ENCODE measurements around the gene TRIP13.
"Not testable (repeated sequence)": the region's sequence is repeated elsewhere in the genome, so short reads cannot be mapped to it uniquely, and the experiment has no call there.

Gene TRIP13

DNA sequence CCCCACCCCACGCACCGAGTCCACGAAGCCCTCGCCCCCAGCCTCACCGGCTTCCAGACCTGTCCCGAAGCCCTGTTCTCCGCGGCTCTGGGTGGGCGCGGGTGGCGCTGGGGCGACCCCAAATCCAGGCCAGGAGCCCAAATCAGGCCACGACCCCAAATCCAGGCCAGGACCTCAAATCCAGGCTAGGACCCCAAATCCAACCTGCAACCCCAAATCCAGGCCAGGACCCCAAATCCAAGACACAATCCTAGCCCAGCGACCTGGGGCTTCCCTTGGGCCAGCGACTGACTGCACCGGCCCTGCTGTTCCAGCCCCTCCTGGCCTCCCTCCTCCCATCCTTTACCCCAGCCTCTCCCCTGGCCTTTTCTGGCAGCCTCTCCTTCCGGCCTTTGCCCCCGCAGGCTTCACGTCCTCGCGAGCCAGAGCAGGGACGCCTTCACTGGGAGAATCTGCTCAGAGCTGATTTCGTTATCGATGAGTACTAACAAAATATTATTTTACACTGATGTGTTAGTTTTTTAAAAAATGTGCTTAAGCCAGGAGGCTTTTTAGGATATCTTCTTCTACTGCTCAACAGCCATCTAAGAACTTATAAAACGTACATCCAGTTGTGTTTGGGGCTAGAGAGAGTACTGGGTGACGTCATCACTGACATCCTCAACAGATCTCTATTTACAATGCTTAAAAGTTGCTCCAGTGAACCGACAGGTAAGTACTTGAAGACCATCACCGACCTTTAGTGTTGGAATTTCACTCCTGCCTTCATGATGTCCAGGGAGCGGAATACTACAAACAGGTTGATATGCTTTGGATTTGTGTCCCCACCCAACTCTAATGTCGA is 34.7 kb downstream of the TRIP13 start:
- TF ChIP-seq, protein P1, sequence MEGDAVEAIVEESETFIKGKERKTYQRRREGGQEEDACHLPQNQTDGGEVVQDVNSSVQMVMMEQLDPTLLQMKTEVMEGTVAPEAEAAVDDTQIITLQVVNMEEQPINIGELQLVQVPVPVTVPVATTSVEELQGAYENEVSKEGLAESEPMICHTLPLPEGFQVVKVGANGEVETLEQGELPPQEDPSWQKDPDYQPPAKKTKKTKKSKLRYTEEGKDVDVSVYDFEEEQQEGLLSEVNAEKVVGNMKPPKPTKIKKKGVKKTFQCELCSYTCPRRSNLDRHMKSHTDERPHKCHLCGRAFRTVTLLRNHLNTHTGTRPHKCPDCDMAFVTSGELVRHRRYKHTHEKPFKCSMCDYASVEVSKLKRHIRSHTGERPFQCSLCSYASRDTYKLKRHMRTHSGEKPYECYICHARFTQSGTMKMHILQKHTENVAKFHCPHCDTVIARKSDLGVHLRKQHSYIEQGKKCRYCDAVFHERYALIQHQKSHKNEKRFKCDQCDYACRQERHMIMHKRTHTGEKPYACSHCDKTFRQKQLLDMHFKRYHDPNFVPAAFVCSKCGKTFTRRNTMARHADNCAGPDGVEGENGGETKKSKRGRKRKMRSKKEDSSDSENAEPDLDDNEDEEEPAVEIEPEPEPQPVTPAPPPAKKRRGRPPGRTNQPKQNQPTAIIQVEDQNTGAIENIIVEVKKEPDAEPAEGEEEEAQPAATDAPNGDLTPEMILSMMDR (conservative IDR thresholded peaks at IDR 0.05; ENCODE audit: low read depth, low read length), result no peak
- no peak overlapping the region for H3K4me3 ChIP-seq (ENCODE audit: low read depth, low read length)
- no peak for DNase-seq (ENCODE audit: low read depth)

DNA sequence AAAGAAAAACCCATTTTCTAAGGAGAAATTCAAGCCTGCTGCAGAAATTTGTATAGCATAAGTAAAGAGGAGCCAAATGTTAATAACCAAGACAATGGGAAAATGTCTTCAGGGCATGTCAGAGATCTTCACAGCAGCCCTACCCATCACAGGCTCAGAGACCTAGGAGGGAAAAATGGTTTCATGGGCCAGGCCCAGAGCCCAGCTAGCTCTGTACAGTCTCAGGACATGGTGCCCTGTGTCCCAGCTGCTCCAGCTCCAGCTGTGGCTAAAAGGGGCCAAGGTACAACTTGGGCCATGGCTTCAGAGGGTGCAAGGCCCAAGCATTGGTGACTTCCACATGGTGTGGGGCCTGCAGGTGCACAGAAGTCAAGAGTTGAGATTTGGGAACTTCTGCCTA is 36.5 kb downstream of the TRIP13 start:
- DNase-seq (ENCODE audit: low read depth); H3K4me3 ChIP-seq (ENCODE audit: low read depth, low read length): not testable (repeated sequence)

DNA sequence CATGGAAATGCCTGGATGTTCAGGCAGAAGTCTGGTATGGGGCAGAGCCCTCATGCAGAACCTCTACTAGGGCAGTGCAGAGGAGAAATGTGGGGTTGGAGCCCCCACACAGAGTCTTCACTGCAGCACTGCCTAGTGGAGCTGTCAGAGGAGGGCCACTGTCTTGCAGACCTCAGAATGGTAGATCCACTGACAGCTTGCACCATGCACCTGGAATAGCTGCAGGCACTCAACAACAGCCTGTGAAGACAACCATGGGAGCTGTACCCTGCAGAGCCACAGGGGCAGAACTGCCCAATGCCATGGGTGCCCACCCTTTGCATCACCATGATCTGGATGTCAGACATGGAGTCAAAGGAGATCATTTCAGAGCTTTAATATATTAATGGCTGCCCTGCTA is 36.9 kb downstream of the TRIP13 start:
- H3K4me3 ChIP-seq (ENCODE audit: low read depth, low read length), result no peak overlapping the region
- TF ChIP-seq, protein P1 (conservative IDR thresholded peaks at IDR 0.05; ENCODE audit: low read depth, low read length), result no peak
- DNase-seq (ENCODE audit: low read depth), result no peak

DNA sequence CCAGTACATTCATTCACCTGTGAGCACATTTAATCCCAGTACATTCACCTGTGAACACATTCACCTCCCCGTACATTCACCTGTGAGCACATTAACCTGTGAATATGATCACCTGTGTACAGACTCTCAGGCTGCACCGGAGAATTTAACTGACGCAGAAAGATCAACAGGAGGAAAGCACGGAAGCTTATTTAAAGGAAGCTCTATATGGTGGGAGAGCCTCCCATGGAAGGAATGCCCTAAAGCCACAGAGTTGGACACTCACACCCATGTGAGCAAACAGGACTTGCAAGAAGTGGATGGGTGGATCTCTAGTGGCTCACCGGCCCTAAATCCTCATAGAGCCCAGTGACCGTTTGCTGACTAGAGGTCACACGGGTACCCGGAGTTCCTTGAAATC is 38.2 kb downstream of the TRIP13 start:
- TF ChIP-seq, protein P1 (conservative IDR thresholded peaks at IDR 0.05; ENCODE audit: low read depth, low read length), result no peak
- DNase-seq (ENCODE audit: low read depth), result no peak
- H3K4me3 ChIP-seq (ENCODE audit: low read depth, low read length), result no peak overlapping the region

DNA sequence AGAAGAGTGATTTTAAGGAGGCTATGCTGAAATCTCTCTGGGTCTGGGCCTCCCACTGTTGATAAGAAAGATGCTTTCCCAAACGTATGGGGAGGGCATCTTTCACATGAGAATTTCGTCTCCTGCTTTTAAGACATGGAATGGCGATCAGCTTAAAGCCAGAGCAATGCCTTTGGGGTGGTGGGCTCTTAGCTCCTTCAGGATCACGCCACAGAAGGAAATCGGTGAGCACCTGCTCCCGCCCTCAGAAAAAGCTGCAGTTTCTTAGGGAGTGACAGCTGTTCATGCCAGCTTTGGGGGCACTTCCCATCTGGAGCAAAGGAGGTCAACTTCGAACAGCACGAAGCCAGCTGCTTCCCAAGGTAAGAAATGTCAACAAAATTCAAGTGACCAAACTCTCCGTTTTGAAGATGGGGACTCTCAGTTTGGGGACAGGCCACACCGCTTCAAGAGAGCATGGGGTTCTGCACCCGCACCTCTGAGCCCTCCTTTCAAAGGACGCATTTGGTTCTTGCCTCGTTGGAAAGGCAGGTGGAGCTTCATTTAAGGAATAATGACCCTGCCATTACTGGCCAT is 39.0 kb downstream of the TRIP13 start:
- H3K4me3 ChIP-seq (ENCODE audit: low read depth, low read length), result no peak overlapping the region
- TF ChIP-seq, protein P1 (conservative IDR thresholded peaks at IDR 0.05; ENCODE audit: low read depth, low read length), result no peak
- DNase-seq (ENCODE audit: low read depth), result no peak

DNA sequence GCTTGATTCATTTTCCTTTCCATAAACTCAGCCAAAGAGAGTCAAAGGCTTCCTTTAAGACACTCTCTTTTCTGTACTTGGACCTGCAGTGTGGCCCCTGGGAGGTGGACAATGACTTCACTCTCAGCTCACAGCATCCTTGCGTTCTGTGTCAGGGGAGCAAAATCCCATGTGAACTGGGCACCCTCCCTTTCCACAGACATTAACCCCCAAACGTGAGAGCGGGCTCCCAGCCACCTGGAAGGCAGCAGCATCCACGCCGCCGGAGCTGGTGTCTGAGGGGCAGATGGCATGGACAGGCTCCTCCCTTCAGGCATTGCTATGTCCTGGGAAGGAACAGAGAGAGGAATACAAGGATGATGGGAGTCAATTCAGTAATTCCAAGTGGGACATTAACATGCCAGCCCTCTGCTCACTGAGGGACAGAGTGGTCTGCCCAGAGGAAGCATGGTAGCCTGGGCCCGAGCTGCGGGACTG is 39.5 kb downstream of the TRIP13 start:
- no peak overlapping the region for H3K4me3 ChIP-seq (ENCODE audit: low read depth, low read length)
- TF ChIP-seq, protein P1 (conservative IDR thresholded peaks at IDR 0.05; ENCODE audit: low read depth, low read length), result no peak
- DNase-seq (ENCODE audit: low read depth), result no peak

DNA sequence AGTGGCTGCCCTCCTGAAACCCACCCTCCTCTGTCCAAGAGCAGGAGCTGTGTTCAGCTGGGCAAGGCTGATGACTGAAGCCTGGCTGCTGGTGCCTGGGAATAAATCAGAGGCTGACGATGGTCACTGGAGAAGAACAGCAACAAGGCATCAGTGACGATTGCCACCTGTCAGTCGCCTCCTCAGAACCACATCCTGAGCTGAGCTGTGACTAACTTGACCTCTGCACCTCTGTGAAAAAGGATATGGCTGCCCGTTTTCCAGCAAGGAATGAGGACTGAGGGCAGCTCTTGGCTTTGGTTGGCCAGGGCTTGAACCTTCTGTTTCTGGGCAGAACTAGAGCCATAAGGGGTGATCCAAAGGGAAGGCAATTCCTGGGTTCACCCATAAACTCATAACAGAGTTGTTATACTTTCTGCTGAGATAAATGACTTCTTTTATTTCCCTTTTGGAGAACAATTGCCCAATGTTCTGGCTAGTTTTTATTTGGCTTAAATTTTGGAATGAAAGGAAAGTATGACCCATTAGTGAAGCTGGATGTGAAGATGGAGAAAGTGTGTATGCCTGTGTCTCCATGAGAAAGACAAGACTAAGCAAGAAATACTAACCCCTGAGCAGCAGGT is 40.1 kb downstream of the TRIP13 start:
- H3K4me3 ChIP-seq (ENCODE audit: low read depth, low read length), result no peak overlapping the region
- no peak for DNase-seq (ENCODE audit: low read depth)
- TF ChIP-seq, protein P1 (conservative IDR thresholded peaks at IDR 0.05; ENCODE audit: low read depth, low read length), result no peak

All from choroid plexus epithelial cell (primary cell).